SW480 (cell line): Measurements from ENCODE around the gene NOSIP.

Source experiments
- DNase-seq: peaks from one replicate; pipeline ENCODE4 v3.0.0-alpha.2; 2016; ENCODE audit warnings: low spot score

Gene NOSIP

DNA sequence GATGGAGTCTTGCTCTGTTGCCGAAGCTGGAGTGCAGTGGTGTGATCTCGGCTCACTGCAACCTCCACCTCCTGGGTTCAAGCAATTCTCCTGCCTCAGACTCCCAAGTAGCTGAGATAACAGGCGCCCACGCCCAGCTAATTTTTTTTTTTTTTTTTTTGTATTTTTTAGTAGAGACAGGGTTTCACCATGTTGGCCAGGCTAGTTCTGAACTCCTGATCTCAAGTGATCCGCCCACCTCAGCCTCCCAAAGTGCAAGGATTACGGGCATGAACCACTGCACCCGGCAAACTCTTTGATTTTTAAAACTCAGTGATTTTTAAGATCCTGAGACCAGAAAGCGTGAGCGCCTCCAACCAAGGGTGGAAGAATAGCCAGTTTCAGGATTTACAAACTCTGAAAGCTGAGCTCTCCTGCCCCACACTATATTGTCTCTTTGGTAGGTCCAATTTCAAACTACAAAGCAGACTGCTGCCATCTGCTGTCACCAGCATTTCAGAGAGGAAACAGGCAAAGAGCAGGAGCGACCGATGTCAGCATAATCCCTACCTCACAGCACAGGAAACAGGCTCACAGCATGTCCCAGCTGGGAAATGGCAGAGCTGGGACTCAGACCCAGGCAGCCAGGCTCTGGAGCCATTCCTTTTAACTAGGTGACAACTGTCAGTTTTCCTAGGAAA is 9.2 kb downstream of the NOSIP start:
- peak; percentile 62 for DNase-seq

GRCh38 chr19:49570138-49570856 is 10.1 kb downstream of the NOSIP start:
- DNase-seq, result peak; percentile 91

DNA sequence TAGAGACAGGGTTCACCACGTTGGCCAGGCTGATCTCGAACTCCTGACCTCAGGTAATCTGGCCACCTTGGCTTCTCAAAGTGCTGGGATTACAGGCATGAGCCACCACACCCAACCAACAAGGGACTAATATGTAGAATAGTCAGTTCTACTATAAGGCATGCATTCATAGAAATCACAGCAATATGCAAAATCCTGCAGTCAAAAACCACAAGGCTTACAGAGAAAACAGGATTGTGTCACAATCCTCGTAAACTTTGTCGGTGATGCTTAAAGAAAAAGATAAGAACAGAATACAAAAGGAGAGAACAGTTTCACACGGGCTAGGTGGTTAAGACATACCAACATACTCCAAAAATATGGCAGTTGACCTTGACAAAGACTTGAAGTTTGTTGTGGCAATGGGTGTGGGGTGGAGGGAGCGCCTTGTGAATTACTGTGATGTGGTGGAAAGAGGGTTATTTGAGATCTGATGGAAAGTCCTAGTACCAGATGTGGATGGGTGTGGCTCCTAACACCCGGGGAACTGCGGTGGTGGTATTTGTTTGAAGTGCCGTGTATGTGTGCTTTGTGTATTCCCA is 12.4 kb downstream of the NOSIP start:
- peak; percentile 100 for DNase-seq

DNA sequence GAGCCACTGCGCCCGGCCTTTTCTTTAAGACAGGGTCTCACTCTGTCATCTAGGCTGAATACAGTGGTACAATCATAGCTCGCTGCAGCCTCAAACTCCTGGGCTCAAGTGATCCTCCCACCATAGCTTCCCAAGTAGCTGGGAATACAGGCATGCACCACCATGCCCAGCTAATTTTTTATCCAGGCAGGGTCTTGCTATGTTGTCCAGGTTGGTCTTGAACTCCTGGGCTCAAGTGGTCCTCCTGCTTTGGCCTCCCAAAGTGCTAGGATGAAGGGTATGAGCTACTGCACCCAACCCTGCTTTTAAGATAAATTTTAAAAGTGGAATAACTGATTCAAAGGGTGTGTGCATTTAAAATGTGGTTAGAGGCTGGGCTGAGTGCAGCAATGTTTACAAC is 14.1 kb downstream of the NOSIP start:
- no peak for DNase-seq

- DNase-seq, result no peak
Observed at GRCh38 chr19:49565261-49565660, 15.1 kb downstream of the NOSIP start.

DNA sequence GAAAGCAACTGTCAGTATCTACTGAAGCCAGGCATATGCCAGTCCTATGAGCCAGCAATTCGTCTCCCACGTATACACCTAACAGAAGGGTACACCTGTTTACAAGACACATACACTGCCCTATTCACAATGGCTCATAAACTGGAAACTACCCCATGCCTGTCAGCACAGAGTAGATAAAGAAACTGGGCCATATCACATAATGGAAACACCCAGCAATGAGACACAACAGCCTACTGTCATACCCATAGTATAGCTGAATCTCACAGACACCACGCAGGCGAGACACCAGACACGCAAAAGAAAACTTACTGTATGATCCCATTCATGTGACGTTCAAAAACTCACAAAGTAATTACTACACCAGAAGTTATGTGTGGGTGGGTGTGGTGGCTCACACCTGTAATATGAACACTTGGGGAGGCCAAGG is 15.7 kb downstream of the NOSIP start:
- DNase-seq, result no peak

DNA sequence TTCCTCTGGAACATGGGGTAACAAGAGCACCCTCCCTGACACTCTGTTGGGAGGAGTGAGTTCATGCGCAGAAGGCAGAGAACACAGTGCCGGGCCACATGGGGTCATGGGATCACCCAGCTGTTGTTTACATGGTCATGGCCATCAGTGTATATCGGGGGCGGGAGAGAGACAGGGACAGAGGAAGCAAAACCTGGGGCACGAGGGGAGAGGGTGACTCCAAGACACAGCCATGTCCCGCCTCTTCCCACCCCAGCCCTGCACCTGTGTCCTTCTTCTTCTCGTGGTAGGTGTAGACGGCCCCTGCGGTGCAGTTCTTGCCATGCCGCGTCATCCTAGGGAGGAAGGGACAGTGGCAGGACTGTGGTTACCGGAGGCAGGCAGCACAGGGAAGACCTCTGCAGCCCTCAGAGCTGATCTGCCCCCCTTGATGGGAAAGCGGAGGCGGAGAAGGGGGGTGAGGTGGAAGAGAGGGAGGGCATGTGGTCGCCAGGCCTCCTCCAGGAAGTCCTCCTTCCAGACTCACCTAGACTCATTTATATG is 19.9 kb downstream of the NOSIP start:
- no peak for DNase-seq

GRCh38 chr19:49559928-49560327 is 20.4 kb downstream of the NOSIP start:
- no peak for DNase-seq

GRCh38 chr19:49559443-49559842 is 20.9 kb downstream of the NOSIP start:
- DNase-seq, result no peak

GRCh38 chr19:49558591-49558990 is 21.8 kb downstream of the NOSIP start:
- no peak for DNase-seq

GRCh38 chr19:49557641-49558325 is 22.6 kb downstream of the NOSIP start:
- no peak for DNase-seq

GRCh38 chr19:49556412-49557398 is 23.7 kb downstream of the NOSIP start:
- no peak for DNase-seq

DNA sequence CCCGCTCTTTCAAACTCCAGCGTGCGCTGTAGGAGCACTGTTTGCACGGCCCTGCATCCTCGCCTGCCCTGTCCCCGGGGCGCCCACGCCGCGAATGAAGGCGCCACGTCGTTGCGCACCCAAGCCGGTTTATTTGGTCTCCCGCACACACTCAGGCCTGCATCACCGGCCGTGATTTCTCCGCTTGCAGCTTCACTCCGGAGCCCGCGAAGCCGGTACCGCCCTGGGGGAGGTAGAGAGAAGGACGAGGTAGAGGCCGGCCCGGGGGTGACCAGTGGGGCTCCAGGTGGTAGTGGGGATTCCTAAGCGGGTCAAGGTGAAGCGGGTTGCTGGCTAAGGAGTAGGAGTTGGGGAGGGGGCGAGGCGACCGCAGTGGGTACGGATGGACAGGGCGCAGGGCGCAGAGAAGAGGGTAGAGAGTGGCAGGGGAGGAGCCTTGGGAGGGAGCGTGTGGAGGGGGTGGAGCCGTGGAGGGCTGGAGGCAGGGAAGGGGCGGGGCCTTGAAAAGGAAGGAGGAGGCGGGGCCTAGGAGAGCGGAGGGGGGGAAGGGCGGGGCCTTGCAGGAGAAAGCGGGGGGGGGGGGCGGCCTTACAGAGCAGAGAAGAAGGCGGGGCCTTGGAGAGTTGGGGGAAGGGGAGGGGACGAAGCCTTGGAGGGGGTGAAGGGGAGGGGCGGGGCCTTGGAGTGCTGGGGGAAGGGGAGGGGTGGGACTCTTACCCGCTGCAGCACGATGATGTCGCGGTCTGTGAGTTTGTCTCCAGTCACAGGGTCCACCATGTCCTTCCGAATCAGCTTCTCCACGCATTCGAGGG is 24.6 kb downstream of the NOSIP start:
- no peak for DNase-seq

GRCh38 chr19:49554701-49555181 is 25.6 kb downstream of the NOSIP start:
- no peak for DNase-seq

DNA sequence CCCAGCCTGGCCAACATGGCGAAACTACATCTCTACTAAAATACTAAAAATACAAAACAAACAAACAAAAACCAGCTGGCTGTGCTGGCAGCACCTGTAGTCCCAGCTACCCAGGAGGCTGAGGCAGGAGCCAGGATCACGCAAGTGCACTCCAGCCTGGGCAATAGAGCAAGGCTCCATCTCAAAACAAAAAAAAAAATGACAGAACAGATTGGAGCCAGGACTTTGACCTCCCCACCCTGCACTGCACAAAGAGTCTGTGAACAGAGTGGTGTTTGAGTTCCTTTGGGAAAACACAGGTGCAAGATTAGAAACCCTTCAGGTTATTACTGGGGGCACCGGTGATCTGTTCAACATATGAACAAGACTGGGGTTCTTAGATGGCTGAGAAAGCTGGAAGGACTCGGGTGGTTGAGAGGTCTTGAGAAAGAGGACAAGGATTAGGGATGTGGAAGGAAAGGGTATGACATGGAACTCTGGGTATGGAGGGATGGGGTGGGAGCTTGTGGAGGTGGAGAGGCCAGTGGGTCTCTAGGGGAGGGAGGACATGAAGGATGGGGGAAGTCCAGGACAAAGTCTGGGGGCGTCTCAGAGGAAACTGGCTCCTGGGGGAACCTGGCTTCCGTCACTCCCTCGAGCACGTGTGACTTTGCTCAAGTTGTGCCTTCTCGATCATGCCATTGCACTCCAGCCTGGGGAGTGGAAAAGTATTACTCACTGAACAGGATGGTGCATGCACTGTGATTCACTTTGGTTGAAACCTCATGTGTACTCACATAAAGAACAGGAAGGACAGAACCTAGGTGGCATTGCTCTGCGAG is 26.7 kb downstream of the NOSIP start:
- no peak for DNase-seq

DNA sequence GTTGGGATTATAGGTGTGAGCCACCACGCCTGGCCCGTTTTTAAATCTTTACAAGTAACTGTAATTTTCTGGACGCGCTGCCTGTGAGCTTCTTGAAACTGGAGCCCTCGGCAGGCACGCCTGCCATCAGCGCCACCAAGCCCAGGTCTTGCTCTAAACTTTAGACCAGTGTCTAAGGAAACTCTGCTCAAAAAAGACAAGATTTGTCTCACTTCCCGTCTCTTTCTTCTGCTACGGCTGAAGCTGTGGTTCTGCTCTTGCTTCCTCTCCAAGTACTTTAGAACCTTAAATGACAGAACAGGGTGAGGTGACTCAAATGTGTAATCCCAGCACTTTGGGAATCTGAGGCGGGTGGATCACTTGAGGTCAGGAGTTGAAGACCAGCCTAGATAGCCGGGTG is 27.6 kb downstream of the NOSIP start:
- no peak for DNase-seq

- no peak for DNase-seq
Observed at GRCh38 chr19:49551531-49551930, 28.8 kb downstream of the NOSIP start.

- no peak for DNase-seq
Observed at GRCh38 chr19:49549045-49549444, 31.3 kb downstream of the NOSIP start.

DNA sequence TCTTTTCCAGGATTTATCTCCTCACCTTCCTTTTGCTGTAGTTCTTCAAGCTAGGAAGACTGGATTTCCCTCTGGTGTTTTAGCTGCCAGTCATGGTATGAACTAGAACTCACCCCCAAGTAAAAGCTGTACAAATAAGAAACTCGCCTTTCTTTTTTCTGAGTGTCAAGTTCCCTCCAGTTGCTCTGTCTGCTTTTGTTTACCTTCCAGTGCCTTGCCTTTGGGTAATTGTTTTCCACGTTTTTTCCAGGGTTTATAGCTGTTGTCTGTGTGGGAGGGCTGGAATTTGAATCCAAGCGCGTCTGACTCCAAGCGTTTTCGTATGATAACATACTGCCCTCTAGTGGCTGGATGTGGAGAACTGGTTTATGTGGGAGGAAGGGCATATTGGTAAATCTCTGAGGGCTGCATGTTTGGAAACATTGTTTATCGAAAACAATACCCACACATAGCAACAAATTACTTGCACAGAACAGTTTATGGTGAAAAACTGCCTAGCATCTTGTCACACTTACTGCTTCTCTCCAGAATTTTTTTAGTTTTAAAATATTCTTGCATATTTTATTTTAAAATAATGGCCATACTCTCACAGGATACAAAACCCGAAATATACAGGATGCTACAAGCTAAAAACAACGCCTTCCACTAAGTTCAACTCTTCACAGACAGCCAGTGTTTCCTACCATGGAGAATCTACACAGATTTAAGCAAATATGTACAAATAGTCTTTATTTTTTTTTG is 33.4 kb downstream of the NOSIP start:
- peak; percentile 91 for DNase-seq
